Left lobe of liver (tissue), 2 donors: Measurements from ENCODE around the gene IGF1R. TPM values are rescaled to one million over a fixed set of nuclear protein-coding genes. Genes with fewer than 3 reads are reported as not detected.
A peak's percentile ranks its signal among the peaks of the same experiment; 100 is the strongest.
"Not testable (repeated sequence)": the region's sequence is repeated elsewhere in the genome, so short reads cannot be mapped to it uniquely, and the experiment has no call there.

Experiments
- ATAC-seq: fragments of 200-7000 bp; cut with Tn5 transposase; one replicate; pipeline ENCODE4 v1.9.1; 2020; ENCODE audit warnings: mild to moderate bottlenecking, moderate library complexity
- DNase-seq: peaks from one replicate; pipeline ENCODE4 v3.0.0-alpha.2; 2020; ENCODE audit warnings: low spot score
- total RNA-seq: library from RNA; stranded (reverse); gene quantifications from one replicate; pipeline ENCODE4 v1.2.1, GENCODE V29; 2021
- donor health status: DM: no; HTN: no; CAD: no; lungs with moderate emphysema.
- donor health status: DM: no; HTN: yes; CAD: no.

IGF1R gene
- total RNA-seq, 1 donor from 2014 or later: 3.3 TPM

DNA sequence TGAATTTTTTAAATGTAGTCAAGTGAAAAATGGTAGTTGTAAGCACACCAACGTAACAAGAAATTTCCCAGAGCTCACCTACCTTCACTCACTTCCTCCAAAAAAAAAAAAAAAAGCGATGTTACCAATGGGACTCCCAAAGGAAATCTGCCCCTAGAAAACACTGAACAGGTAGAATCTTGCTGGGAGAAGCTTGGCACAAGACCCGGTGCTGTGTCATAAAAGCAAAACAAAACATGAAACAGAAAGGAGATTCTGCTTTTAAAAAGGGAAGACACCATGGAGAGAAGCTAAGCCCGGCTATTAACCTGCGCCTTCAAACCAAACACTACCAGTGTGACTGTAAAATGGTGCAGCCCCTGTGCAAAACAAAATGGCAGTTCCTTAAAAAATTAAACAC is 318.8 kb downstream of the IGF1R start:
- DNase-seq: no peak
- ATAC-seq: no peak

GRCh38 chr15:98967916-98968315 is 319.6 kb downstream of the IGF1R start:
- DNase-seq (no peak), ATAC-seq (no peak)

DNA sequence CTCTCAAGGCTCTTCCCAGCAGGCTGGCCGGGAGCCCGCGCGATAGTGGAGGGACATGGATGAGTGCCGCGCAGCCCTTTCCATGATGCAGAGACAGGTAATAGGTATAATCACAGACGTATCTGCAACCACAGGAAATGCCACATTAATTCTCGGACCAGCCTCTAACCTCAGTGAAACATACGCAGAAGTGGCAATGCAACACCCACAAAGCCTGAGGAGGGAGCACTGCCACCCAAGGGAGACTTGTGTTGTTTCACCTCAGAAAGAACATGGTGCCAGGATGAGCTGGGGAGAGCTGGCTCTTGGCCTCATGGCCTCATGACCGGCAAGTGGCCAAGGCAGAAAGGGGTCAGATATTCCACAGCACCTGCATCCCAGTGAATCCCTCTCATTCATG is 320.2 kb downstream of the IGF1R start:
- no peak for ATAC-seq
- DNase-seq: no peak

DNA sequence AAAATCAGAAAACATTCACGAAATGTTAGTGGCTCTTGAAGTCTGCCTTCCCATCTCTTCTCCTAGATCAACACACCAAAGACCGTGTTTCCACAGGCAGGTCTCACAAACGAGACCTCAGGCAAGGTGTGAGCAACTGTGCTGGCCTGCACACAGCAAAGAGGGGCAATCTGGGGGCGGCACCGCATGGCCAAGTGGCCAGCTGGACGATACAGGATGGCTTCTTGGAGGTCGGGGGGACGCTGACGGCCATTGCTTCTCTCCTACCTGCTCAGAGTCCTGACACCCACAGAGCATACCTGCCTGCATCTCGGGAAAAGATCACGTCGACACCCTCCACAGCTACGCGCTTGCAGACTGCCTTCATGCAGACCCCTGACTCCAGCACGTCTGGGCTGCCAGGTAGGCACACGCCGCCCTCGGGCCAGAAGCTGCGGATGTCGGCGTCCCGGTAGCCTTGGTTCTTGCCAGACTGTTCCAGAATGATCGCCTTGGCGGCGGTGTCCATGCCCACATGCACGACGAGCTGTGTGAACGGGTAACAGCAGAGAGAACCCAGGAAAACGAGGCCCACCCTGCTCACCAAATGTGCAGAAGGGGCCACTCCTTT is 320.9 kb downstream of the IGF1R start:
- DNase-seq (peak; percentile 42), ATAC-seq (no peak)

- ATAC-seq (no peak), DNase-seq (no peak)
Observed at GRCh38 chr15:98970799-98971198, 322.5 kb downstream of the IGF1R start.

- ATAC-seq (no peak), DNase-seq (no peak)
Observed at GRCh38 chr15:98976500-98976899, 328.2 kb downstream of the IGF1R start.

- DNase-seq: no peak
- no peak for ATAC-seq
Observed at GRCh38 chr15:98977441-98977840, 329.1 kb downstream of the IGF1R start.

DNA sequence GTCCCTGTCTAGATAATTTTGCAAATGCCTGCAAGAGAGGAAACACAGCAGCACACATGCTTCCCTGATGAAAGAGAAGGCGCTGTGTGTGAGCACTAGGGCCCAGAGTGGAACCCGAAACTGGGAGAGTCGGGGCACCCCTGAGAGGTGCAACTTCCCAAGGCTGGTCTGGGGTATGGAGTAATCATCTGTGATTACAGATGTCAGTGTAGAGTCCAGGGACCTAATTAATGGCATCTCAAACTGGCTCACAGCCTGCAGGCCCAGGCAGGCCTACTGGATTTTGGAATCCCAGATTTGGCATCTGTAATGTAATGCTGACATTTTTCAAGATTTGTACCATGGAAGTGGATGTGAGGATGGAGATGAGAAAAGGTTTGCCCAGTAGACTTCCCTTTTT is 329.8 kb downstream of the IGF1R start:
- ATAC-seq: no peak
- no peak for DNase-seq

GRCh38 chr15:98980899-98981228 is 332.5 kb downstream of the IGF1R start:
- no peak for ATAC-seq
- DNase-seq: no peak

GRCh38 chr15:98981851-98982722 is 333.7 kb downstream of the IGF1R start:
- ATAC-seq: no peak
- DNase-seq: no peak

- DNase-seq (no peak), ATAC-seq (peak; percentile 91)
Observed at GRCh38 chr15:98983334-98983733, 335.0 kb downstream of the IGF1R start.

DNA sequence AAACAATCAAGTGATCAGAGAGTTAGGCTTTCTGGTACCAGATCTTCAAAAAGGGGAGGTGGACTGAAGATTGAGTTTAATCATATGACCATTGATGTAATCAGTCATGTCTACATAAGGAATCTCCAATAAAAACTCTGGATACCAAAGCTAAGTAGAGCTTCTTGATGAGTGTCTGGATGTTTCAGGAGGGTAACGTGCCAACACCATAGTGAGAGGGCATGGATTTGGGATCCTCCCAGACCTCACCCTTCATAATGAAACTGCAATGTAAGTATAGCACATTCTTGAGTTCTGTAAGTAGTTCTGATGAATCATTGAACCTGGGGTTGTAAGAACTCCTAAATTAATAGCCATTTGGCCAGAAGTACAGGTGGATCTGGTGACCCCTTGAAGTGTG is 337.9 kb downstream of the IGF1R start:
- ATAC-seq: no peak
- DNase-seq: no peak

DNA sequence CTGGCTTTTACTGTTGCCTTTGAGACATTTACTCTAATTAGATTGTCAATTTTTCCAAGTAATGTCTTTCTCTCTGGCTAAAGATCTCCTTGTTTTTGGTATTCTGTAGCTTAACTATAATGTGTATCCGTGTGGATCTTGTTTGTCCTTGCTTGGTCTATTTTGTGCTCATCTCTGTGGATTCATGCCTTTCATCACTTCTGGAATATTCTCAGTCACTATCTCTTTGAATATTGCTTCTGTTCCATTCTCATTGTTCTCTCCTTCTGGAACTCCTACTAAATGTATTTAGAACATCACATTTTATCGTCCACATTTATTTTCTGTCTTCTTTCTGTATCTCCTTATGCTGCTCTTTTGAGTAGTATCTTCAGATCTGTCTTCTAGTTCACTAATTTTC is 346.6 kb downstream of the IGF1R start:
- ATAC-seq (no peak), DNase-seq (no peak)

- ATAC-seq: no peak
- DNase-seq: no peak
Observed at GRCh38 chr15:98996169-98996568, 347.8 kb downstream of the IGF1R start.

DNA sequence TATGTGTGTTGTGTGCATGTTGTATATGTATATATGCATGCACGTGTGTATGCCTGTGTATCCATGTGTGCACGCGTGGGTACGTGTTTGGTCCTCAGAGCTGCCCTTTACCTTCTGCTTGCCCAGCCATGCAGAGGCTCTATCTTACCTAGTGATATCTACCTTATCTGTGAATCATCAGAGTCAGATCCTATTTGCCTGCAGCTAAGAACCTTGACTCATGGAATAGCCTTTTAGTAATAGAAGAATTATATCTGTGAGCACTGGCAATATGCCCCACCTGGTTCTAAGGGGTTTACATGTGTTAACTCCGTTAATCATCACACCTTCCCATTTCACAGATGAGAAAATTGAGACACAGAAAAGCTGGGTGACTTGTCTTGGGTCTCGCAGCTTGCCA is 348.3 kb downstream of the IGF1R start:
- DNase-seq (no peak), ATAC-seq (no peak)

- DNase-seq (no peak), ATAC-seq (no peak)
Observed at GRCh38 chr15:98997312-98997711, 349.0 kb downstream of the IGF1R start.

DNA sequence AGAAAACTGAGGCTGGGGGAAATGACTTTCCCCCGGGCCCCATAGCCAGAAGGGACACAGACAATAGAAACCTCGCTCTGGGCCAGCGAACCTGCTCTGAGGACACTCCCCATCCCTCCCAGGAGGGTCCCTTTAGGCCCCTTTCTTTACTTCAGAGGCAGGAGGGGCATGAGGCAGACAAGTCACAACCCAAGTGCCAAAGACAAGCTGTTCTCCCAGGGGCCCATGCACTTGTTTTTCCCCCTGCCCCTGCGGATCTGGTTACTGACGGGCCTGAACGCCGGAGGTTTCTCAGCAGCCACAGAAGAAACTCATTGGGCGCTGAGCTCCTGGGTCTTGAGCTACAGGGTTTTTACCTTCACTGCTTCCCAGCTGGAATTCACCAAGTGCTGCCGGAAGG is 349.4 kb downstream of the IGF1R start:
- DNase-seq (no peak), ATAC-seq (no peak)

- DNase-seq (no peak), ATAC-seq (no peak)
Observed at GRCh38 chr15:98998279-98998678, 349.9 kb downstream of the IGF1R start.

DNA sequence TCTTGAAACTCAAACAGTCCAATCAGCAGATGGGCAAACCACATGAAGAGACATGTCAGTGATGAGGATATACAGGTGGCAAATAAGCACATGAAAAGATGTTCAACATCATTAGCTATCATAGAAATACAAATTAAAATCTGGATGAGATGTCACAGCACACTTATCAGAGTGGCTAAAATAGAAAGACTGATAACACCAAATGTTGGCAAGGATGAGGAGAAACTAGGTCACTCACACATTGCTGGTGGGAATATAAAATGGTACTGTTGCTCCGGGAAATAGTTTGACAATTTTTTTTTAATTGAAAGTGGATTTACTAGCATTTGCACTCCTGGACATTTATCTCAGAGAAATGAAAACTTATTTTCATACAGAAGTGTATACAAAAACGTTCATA is 350.9 kb downstream of the IGF1R start:
- ATAC-seq (no peak), DNase-seq (no peak)

DNA sequence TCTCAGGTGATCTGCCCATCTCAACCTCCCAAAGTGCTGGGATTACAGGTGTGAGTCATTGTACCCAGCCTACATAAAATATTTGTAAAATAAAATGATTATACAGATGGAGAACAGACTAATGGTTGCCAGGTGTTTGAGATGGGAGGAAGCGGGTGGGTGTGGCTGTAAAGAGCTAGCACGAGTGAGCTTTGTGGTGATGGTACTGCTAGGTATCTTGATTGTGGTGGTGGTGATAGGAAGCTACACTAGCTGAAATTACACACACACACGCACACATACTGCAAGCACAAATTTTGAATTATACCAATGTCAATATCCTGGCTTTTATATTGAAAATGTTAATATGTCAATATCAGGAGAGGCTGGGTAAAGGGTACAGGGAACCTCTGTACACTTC is 353.9 kb downstream of the IGF1R start:
- no peak for DNase-seq

GRCh38 chr15:99003317-99003716 is 355.0 kb downstream of the IGF1R start:
- DNase-seq, ATAC-seq: not testable (repeated sequence)

More for the DNA sequence above, 353.9 kb downstream of the IGF1R start:
- ATAC-seq: no peak
